HG03280 (cell line): ENCODE data around the gene LANCL1.
"Not testable (repeated sequence)": the region's sequence is repeated elsewhere in the genome, so short reads cannot be mapped to it uniquely, and the experiment has no call there.

Experiments
- ATAC-seq: cut with Tn5 transposase; IDR thresholded peaks from one replicate; pipeline ENCODE4 v1.9.1; 2021; ENCODE audit warnings: mild to moderate bottlenecking, moderate library complexity; ENCODE audit not compliant: unreplicated experiment

Gene LANCL1

GRCh38 chr2:210459880-210460279, 16.7 kb downstream of the LANCL1 start:
- ATAC-seq: no peak

- ATAC-seq: no peak
Observed at GRCh38 chr2:210459407-210459806, 17.2 kb downstream of the LANCL1 start.

- ATAC-seq: no peak
Observed at GRCh38 chr2:210458395-210458794, 18.2 kb downstream of the LANCL1 start.

GRCh38 chr2:210456571-210456970, 20.0 kb downstream of the LANCL1 start:
- ATAC-seq: no peak

- no peak for ATAC-seq
Observed at GRCh38 chr2:210454336-210454735, 22.2 kb downstream of the LANCL1 start.

GRCh38 chr2:210452194-210452593, 24.4 kb downstream of the LANCL1 start:
- ATAC-seq: no peak

- ATAC-seq: not testable (repeated sequence)
Observed at GRCh38 chr2:210450942-210451341, 25.6 kb downstream of the LANCL1 start.

GRCh38 chr2:210445732-210446131, 30.8 kb downstream of the LANCL1 start:
- no peak for ATAC-seq

- no peak for ATAC-seq
Observed at GRCh38 chr2:210445116-210445707, 31.3 kb downstream of the LANCL1 start.

- ATAC-seq: no peak
Observed at GRCh38 chr2:210443527-210443926, 33.0 kb downstream of the LANCL1 start.

- ATAC-seq: no peak
Observed at GRCh38 chr2:210442878-210443277, 33.7 kb downstream of the LANCL1 start.

GRCh38 chr2:210442457-210442856, 34.1 kb downstream of the LANCL1 start:
- ATAC-seq: no peak

- no peak for ATAC-seq
Observed at GRCh38 chr2:210440206-210440605, 36.4 kb downstream of the LANCL1 start.

GRCh38 chr2:210435439-210435838, 41.1 kb downstream of the LANCL1 start:
- no peak for ATAC-seq

- no peak for ATAC-seq
Observed at GRCh38 chr2:210432633-210433032, 43.9 kb downstream of the LANCL1 start.

- ATAC-seq: no peak
Observed at GRCh38 chr2:210429403-210430137, 47.0 kb downstream of the LANCL1 start.

- no peak for ATAC-seq
Observed at GRCh38 chr2:210428393-210429179, 48.0 kb downstream of the LANCL1 start.

GRCh38 chr2:210427309-210427708, 49.2 kb downstream of the LANCL1 start:
- not testable (repeated sequence) for ATAC-seq

- ATAC-seq: no peak
Observed at GRCh38 chr2:210422366-210422765, 54.2 kb downstream of the LANCL1 start.

GRCh38 chr2:210421916-210422315, 54.6 kb downstream of the LANCL1 start:
- no peak for ATAC-seq

GRCh38 chr2:210412660-210413059, 63.9 kb downstream of the LANCL1 start:
- ATAC-seq: no peak

GRCh38 chr2:210410542-210410941, 66.0 kb downstream of the LANCL1 start:
- ATAC-seq: no peak
